Gastrocnemius medialis (tissue), 4 donors: ENCODE measurements around the gene MALL. TPM values are rescaled to one million over a fixed set of nuclear protein-coding genes. Genes with fewer than 3 reads are reported as not detected.
"Not testable (repeated sequence)": the region's sequence is repeated elsewhere in the genome, so short reads cannot be mapped to it uniquely, and the experiment has no call there.

Experiments used
- ATAC-seq, 2 donors: fragments of 150-250 bp; one replicate each; pipeline ENCODE4 v1.9.1; 2016
- DNase-seq, 2 donors: peaks; one replicate each; pipeline ENCODE4 v3.0.0-alpha.2; 2019
- H3K27ac ChIP-seq, 4 donors: fragments of 200-600 bp; sonication (generic); 1 replicate in 1 of 4; 2 replicates in 3 of 4; pipeline ENCODE4 v1.5.1; 2016 to 2018; ENCODE audit warnings: mild to moderate bottlenecking in 2 of 4, moderate library complexity in 1 of 4
- H3K27me3 ChIP-seq, 3 donors: fragments of 200-600 bp; sonication (generic) in 2 of 3; 1 replicate in 1 of 3; 2 replicates in 2 of 3; pipeline versions ENCODE4 v1.5.1 to v1.6.0; 2016 to 2019; ENCODE audit warnings: mild to moderate bottlenecking in 1 of 3, moderate library complexity in 1 of 3
- H3K36me3 ChIP-seq, 2 donors: fragments of 200-600 bp; sonication (generic) in 1 of 2; one replicate each; pipeline ENCODE4 v1.5.1; 2017 to 2018
- H3K4me1 ChIP-seq, 2 donors: fragments of 200-600 bp; sonication (generic) in 1 of 2; one replicate each; pipeline ENCODE4 v1.5.1; 2016 to 2017; ENCODE audit warnings: mild to moderate bottlenecking in 2 of 2
- H3K4me3 ChIP-seq, 4 donors: fragments of 200-600 bp; sonication (generic) in 3 of 4; 1 replicate in 1 of 4; 2 replicates in 3 of 4; pipeline ENCODE4 v1.5.1; 2016 to 2019; ENCODE audit warnings: mild to moderate bottlenecking in 2 of 4
- H3K9me3 ChIP-seq, 3 donors: fragments of 200-600 bp; sonication (generic) in 2 of 3; 1 replicate in 1 of 3; 2 replicates in 2 of 3; pipeline ENCODE4 v1.5.1; 2016 to 2019
- CTCF ChIP-seq, 5 experiments: fragments of 450-650 bp in 3 of 5; fragments of 200-600 bp in 2 of 5; sonication (generic) in 2 of 5; IDR thresholded peaks in 4 of 5; conservative IDR thresholded peaks in 1 of 5; 1 replicate in 4 of 5; 2 replicates in 1 of 5; pipeline ENCODE4 v1.5.1; 2016 to 2019; ENCODE audit warnings: antibody characterized with exemption in 5 of 5, mild to moderate bottlenecking in 3 of 5, moderate library complexity in 3 of 5
- POLR2A ChIP-seq, 2 donors: fragments of 450-650 bp; IDR thresholded peaks; one replicate each; pipeline ENCODE4 v1.6.1; 2017; ENCODE audit warnings: antibody characterized with exemption in 2 of 2, mild to moderate bottlenecking in 2 of 2, moderate library complexity in 2 of 2
- in situ Hi-C, 4 donors: fragments of 200-750 bp; cut with MboI; loops; one replicate each; pipeline versions ENCODE4 v1.15.0 to v1.8.0; 2017; ENCODE audit warnings: low sequenced_read_pairs in 4 of 4
- intact Hi-C: fragments of 100-400 bp; cut with DNase I; formaldehyde crosslinking; loops from one replicate; pipeline ENCODE4 v1.15.1; 2023; ENCODE audit warnings: low total_unique reads
- total RNA-seq, 4 donors: library from RNA; depleted of rRNA; stranded (reverse); fragments of >200 nt; gene quantifications; one replicate each; pipeline versions ENCODE4 v1.1.0 to v1.2.3, GENCODE V29; 2016

Gene MALL
- total RNA-seq, result 1 to 10 TPM; 1.7 to 3.8 (median 2.5) TPM

- peak; percentile 36 to 44 for ATAC-seq
Measured at GRCh38 chr2:110115291-110116032, at the start of gene MALL. Gene MALL (minus strand): TSS chr2:110115822. CDS start chr2:110115792, 30 bp downstream.

DNA sequence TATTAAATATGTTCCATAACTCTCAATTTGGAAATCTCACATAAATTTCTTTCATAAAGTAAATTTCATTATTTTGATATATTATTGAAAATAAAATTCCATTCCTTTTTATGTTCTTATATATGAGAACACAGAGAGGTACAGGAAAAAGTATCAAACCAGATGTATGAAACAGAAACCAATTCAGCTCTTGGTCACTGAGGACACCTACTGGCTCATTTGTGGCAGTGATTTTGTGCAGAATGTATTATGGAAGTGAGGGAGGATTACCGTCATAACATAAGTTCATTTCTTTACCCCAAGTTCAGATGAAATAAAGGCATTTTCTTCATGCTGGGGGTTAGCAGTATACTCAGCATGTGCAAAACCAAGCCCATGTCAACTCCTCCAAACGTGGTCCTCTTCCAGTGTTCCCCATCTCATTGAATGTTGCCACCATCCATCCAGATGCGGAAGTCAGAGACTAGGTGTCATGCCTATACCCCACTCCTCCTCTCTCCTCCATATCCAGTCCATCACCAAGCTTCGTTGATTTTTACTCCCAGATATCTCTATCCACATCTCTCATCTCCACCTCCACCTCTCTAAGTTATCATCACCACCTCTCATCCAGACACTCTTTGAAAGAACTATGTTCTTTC, 41.7 kb upstream of the MALL start:
- Histone ChIP-seq H3K27ac (peak overlapping the region in 2 of 4 donors; percentile 43 to 53), H3K4me1 (no peaks in the 10 kb centered on the region), H3K27me3 (no peaks in the 10 kb centered on the region), H3K36me3 (peaks cover 0 to 58% of the 10 kb centered on the region in 2 donors), H3K4me3 (no peak overlapping the region), H3K9me3 (no peaks in the 10 kb centered on the region)
- ATAC-seq, result peak in 1 of 2 donors; percentile 80
- intact Hi-C loops (loop anchor here (5.0 kb wide), 1 partner anchor 40 kb away; the partner anchor contains the start of gene MALL), in situ Hi-C loops (no loop called here)
- TF ChIP-seq CTCF (IDR thresholded peaks at IDR 0.05 in 4 of 5, conservative IDR thresholded peaks at IDR 0.05 in 1 of 5), result peak; percentile 30 to 77 (median 42)
- no peak for TF ChIP-seq POLR2A (IDR thresholded peaks at IDR 0.05)
- DNase-seq, result no peak

More at GRCh38 chr2:110115291-110116032, at the start of gene MALL:
- Histone ChIP-seq H3K9me3 (no peaks in the 10 kb centered on the region), H3K4me1 (peaks cover 5 to 12% of the 10 kb centered on the region in 2 donors), H3K27me3 (peaks cover 26 to 45% (median 36%) of the 10 kb centered on the region in 3 donors), H3K27ac (peak within 1 kb of the TSS in 3 of 4 donors; percentile 41 to 62 (median 51)), H3K36me3 (no peaks in the 10 kb centered on the region), H3K4me3 (peak within 1 kb of the TSS; percentile 42 to 55 (median 50))
- no peak for TF ChIP-seq POLR2A (IDR thresholded peaks at IDR 0.05)
- no peak for TF ChIP-seq CTCF (IDR thresholded peaks at IDR 0.05 in 4 of 5, conservative IDR thresholded peaks at IDR 0.05 in 1 of 5)
- in situ Hi-C loops (no loop called here), intact Hi-C loops (loop anchor here (5.0 kb wide), 1 partner anchor 42 kb away; no protein-coding TSS in a partner anchor)
- DNase-seq, result no peak

GRCh38 chr2:110154828-110155227, 39.2 kb upstream of the MALL start:
- H3K4me3 ChIP-seq, H3K9me3 ChIP-seq, H3K27me3 ChIP-seq, in situ Hi-C loops, ATAC-seq, H3K4me1 ChIP-seq, H3K27ac ChIP-seq, DNase-seq: not testable (repeated sequence)
- intact Hi-C loops, result loop anchor here (5.0 kb wide), 1 partner anchor 38 kb away; the partner anchor contains the start of gene MALL
- H3K36me3 ChIP-seq, result peaks cover 0 to 34% of the 10 kb centered on the region in 2 donors

- H3K9me3 ChIP-seq, H3K4me3 ChIP-seq, DNase-seq, H3K27ac ChIP-seq, H3K27me3 ChIP-seq, H3K4me1 ChIP-seq, intact Hi-C loops, ATAC-seq, in situ Hi-C loops: not testable (repeated sequence)
- peaks cover 0 to 34% of the 10 kb centered on the region in 2 donors for H3K36me3 ChIP-seq
Measured at GRCh38 chr2:110154188-110154587, 38.6 kb upstream of the MALL start.

- Histone ChIP-seq H3K27me3 (no peaks in the 10 kb centered on the region), H3K4me3 (no peak overlapping the region), H3K27ac (no peak overlapping the region), H3K36me3 (peaks cover 0 to 31% of the 10 kb centered on the region in 2 donors), H3K4me1 (no peaks in the 10 kb centered on the region), H3K9me3 (no peaks in the 10 kb centered on the region)
- TF ChIP-seq CTCF (IDR thresholded peaks at IDR 0.05 in 4 of 5, conservative IDR thresholded peaks at IDR 0.05 in 1 of 5) (no peak), POLR2A (IDR thresholded peaks at IDR 0.05) (no peak)
- DNase-seq (no peak), ATAC-seq (no peak)
- in situ Hi-C loops (no loop called here), intact Hi-C loops (no loop called here)
Measured at GRCh38 chr2:110153416-110153815, 37.8 kb upstream of the MALL start.
